GM12892 (cell line): Measurements from ENCODE around the gene TNFRSF1A.
"Not testable (repeated sequence)": the region's sequence is repeated elsewhere in the genome, so short reads cannot be mapped to it uniquely, and the experiment has no call there.

Experiments
- DNase-seq: peaks from one replicate; pipeline ENCODE4 v3.0.0; 2011; ENCODE audit not compliant: insufficient read length
- FAIRE-seq: peaks from 2 replicates; lab custom pipeline; 2011; peaks lifted over from hg19 to GRCh38; lab: Jason Lieb, UNC
- POLR2A ChIP-seq: IDR thresholded peaks from 2 replicates; pipeline ENCODE4 v1.6.1; 2011; ENCODE audit warnings: low read depth, low read length, control low read depth
- POLR2AphosphoS5 ChIP-seq: IDR thresholded peaks from 2 replicates; pipeline ENCODE4 v1.6.1; 2011; ENCODE audit warnings: low read depth, low read length, control low read depth
- TAF1 ChIP-seq: IDR thresholded peaks from 2 replicates; pipeline ENCODE4 v1.6.1; 2011; ENCODE audit warnings: low read depth, mild to moderate bottlenecking, control low read depth, low read length, borderline replicate concordance

TNFRSF1A gene

GRCh38 chr12:6294156-6295093 lies 47.5 kb downstream of the TNFRSF1A start:
- TF ChIP-seq POLR2A (no peak), TAF1 (no peak), POLR2AphosphoS5 (no peak)
- DNase-seq = no peak
- FAIRE-seq = no peak

GRCh38 chr12:6292606-6293005 lies 49.3 kb downstream of the TNFRSF1A start:
- no peak for TF ChIP-seq POLR2AphosphoS5
- no peak for TF ChIP-seq POLR2A
- TF ChIP-seq TAF1 = no peak
- no peak for FAIRE-seq
- DNase-seq = no peak

- not testable (repeated sequence) for FAIRE-seq, DNase-seq
Observed at GRCh38 chr12:6289906-6290305, 52.0 kb downstream of the TNFRSF1A start.

- DNase-seq, FAIRE-seq: not testable (repeated sequence)
Observed at GRCh38 chr12:6289081-6289480, 52.8 kb downstream of the TNFRSF1A start.

- FAIRE-seq = no peak
Observed at GRCh38 chr12:6288235-6288634, 53.6 kb downstream of the TNFRSF1A start.

GRCh38 chr12:6285532-6286306 lies 56.2 kb downstream of the TNFRSF1A start:
- DNase-seq (no peak), FAIRE-seq (no peak)
- TF ChIP-seq TAF1 = no peak
- TF ChIP-seq POLR2A = no peak
- no peak for TF ChIP-seq POLR2AphosphoS5

More at GRCh38 chr12:6288235-6288634, 53.6 kb downstream of the TNFRSF1A start:
- TF ChIP-seq POLR2AphosphoS5 (no peak), POLR2A (no peak), TAF1 (no peak)
- no peak for DNase-seq

GRCh38 chr12:6285063-6285477 lies 56.8 kb downstream of the TNFRSF1A start:
- no peak for TF ChIP-seq TAF1
- TF ChIP-seq POLR2AphosphoS5 = no peak
- no peak for TF ChIP-seq POLR2A
- FAIRE-seq = peak; percentile 86
- DNase-seq = peak; percentile 81

GRCh38 chr12:6284273-6284672 lies 57.6 kb downstream of the TNFRSF1A start:
- no peak for TF ChIP-seq POLR2AphosphoS5
- no peak for TF ChIP-seq TAF1
- TF ChIP-seq POLR2A = no peak
- FAIRE-seq = no peak
- no peak for DNase-seq

GRCh38 chr12:6282453-6282840 lies 59.4 kb downstream of the TNFRSF1A start:
- TF ChIP-seq POLR2A = no peak
- TF ChIP-seq TAF1 = no peak
- TF ChIP-seq POLR2AphosphoS5 = no peak
- no peak for FAIRE-seq

GRCh38 chr12:6281081-6281809 lies 60.6 kb downstream of the TNFRSF1A start:
- no peak for DNase-seq
- no peak for TF ChIP-seq POLR2A
- TF ChIP-seq POLR2AphosphoS5 = no peak
- no peak for TF ChIP-seq TAF1
- FAIRE-seq = no peak

More at GRCh38 chr12:6282453-6282840, 59.4 kb downstream of the TNFRSF1A start:
- DNase-seq = no peak

- DNase-seq (no peak), FAIRE-seq (no peak)
- TF ChIP-seq TAF1 = no peak
- no peak for TF ChIP-seq POLR2A
- no peak for TF ChIP-seq POLR2AphosphoS5
Observed at GRCh38 chr12:6280672-6281071, 61.2 kb downstream of the TNFRSF1A start.
